ENCODE results near the gene KCNIP4.

The KCNIP4 gene

DNA sequence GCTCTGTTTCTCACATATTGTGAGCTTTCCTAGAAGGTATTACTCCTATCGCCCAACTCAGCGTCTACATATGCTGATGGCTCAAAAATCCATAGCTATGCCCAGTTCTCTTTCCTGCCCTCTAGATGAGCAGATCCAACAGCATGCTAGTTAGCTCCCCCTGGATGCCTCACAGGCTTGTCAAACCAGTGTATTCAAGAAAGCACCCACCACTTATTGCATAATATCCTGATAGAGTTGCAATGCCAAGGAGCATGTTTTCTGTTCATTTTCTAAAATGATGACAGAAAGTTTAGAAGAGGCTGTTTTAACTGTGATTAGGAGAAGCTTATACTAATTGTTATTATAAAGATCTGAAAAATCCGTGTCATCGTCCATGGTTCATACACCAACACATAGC, 1250.2 kb downstream of the KCNIP4 start:
- DNase-seq, result peak; percentile 36

DNA sequence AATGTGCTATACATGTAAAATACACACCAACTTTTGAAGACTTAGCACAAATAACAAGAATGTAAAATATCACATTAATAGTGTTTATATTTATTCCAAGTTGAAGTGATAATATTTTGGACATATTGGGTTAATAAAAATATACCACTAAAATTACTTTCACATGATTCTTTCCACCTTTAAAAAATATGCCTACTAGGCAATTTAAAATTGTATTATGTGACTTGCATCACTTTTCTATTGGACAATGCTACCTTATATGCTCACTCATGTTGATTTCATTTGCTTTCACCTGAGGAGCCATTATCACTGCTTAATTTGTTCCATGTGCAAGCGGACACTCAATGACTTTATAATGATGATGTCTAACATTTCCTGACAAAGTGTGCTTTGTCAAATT, 1251.8 kb downstream of the KCNIP4 start:
- no peak for DNase-seq

DNA sequence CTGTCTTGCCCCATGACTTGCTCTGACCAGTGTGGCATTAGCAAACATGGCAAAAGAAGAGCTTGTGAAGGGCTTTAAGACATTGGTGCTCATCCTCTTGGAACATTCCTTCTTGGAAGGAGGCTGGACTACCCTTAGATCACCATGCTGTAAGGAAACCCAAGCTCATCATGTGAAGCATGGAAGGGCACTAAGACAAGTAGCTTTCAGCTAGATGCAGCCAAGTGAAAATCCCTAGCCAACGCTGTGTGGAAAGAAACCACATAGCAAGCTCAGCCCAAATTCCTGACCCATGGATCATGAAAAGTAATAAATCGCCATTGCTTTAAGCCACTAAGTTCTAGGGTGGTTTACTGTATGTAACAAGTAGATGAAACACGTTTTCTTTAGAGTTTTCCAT, 1260.7 kb downstream of the KCNIP4 start:
- DNase-seq, result no peak

DNA sequence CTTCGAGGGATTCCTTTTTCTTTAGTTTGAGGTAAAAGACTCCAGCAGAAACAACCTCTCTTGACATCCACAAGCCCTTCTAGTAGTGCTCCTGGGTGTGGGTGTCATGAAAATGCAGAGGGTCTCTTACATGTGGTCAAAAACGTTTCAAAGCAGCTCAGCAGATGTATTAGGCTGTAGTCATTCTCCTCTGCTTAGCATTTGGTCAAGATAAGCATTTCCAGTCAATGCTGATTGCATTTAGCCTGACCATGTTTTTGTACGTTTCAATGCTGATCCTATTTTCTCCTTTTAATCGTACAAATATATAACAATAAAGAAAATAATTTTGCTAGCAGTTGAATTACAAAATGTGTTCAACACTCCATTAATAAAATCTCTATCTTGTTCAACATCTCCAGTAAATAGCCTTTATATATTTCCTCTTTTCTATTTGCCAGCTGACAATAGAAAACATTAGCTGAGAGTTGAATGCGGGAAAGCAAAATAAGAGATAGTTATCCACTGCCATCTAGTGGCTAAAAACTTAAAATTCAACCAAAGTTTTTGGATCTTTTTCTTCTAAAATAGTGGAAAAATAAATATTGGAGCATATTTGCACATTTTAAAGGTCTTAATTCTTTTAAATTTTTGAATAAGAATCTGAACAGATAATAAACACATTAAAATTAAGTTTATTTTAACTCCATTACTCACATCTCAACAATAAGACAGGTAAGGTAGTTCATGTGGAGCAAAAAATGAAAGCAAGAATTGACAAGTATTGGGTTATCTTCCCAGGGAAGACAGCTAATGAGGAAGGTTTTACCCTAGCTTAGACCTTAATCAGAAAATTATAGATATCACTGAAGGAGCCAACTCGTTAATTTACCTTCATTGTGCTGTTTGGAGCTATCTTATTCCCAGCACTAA, 1263.5 kb downstream of the KCNIP4 start:
- DNase-seq, result peak; percentile 61

DNA sequence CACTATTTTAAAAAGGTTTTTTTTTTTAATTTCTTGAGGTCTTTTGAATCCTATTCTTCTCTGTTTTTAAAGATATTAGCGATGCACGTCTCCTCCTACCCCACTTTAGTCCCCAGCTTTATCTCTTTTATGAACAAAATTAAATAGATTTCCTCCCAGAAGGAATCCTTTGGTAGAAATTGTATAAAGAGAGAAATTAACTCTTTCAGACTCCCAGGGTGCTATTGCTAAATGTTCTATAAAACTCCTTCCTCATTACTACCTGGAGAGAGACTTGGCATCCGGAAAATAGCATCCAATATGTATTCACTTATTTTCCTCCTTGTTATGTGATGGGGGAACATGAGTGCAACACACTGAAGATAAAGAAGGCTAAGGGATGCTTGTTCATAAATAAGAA, 1264.8 kb downstream of the KCNIP4 start:
- DNase-seq, result no peak

DNA sequence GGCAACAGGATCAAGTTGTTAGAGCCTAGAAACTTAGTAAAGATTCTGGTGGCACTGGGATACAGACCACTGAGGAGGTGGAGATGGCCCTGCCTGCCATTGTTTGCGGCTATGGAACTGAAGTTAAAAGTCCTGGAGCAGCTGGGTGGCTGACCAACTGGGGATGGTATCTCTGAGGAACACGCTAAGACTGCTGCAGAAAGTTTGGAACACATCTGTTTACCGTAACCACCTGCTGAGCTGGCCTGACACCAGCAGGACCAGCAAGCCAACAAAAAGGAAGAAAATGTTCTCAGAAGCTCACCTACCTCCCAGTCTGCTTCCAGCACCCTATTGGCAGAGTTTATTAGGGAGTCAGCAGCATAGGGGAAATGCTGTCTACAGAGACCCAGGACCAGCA, 1265.7 kb downstream of the KCNIP4 start:
- no peak for DNase-seq

DNA sequence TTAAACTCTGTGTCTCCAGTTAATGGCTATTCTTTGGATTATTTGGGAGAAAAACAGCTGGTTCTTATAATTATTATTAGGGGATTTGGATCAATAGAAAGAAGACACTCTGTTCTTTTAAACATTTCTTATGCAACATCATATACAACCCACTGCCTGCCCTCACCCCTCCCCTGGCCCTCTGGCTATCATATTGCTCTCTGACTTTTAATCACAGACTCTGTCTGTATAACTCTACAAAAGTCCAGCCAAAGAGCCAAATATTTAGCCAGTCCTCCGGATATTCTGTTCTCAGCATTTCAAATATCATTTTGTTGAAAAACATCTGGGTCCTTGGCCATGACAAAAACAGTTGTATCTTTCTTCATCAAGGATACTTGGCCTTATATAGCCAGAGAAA, 1267.3 kb downstream of the KCNIP4 start:
- no peak for DNase-seq

DNA sequence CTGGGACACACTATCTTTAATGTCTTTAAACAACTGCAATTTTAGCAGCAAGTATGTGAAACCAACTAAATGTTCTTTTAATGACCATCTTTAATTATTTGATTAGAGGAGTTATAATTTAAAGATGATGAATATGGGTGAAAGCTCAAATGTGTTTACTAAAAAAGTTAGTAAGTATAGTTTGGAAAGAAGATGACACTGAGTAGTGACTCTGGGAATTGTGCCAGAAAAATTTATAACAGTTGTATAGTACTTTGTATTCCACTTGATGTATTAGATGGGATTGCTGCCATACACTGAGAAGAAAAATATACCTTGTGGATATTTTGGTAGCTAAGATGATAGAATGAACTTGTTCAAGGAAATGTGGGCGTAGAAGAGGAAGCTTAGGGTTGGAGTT, 1267.8 kb downstream of the KCNIP4 start:
- DNase-seq, result no peak

DNA sequence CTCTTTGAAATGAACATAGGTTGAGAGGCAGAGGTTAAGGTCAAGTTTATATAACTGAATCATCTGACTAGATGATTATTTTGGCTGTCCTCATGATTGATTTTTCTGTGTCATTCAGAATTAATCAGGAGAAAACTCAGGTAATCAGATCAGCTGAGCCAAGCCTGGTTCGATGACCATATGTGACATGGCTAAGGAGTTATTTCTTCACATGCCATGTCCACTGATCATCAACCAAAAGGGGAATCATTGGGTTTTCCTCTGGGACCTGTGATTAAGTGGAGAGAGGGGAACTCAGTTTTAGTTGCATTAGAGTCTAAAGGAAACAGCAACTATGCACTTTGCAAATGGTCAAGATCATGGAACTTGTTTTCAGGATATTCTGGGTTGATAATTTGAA, 1268.6 kb downstream of the KCNIP4 start:
- no peak for DNase-seq
